Upper lobe of left lung (tissue), 6 donors: ENCODE measurements around the gene ACD. TPM values are rescaled to one million over a fixed set of nuclear protein-coding genes. Genes with fewer than 3 reads are reported as not detected.
"Not testable (repeated sequence)": the region's sequence is repeated elsewhere in the genome, so short reads cannot be mapped to it uniquely, and the experiment has no call there.

ENCODE experiments used
- ATAC-seq, 2 donors: fragments of 200-7000 bp; cut with Tn5 transposase; one replicate each; pipeline ENCODE4 v1.9.1; 2022; ENCODE audit warnings: mild to moderate bottlenecking in 2 of 2, moderate library complexity in 2 of 2; ENCODE audit not compliant: low FRiP score in 2 of 2
- DNase-seq, 2 donors: peaks; one replicate each; pipeline ENCODE4 v3.0.0-alpha.2; 2019 to 2020
- H3K27ac ChIP-seq, 4 donors: fragments of 200-600 bp; sonication (generic); one replicate each; pipeline ENCODE4 v1.5.1; 2016 to 2019
- H3K27me3 ChIP-seq, 4 donors: fragments of 200-600 bp; sonication (generic); one replicate each; pipeline ENCODE4 v1.5.1; 2017 to 2019
- H3K36me3 ChIP-seq, 4 donors: fragments of 200-600 bp; sonication (generic); one replicate each; pipeline ENCODE4 v1.5.1; 2016 to 2019
- H3K4me1 ChIP-seq, 4 donors: fragments of 200-600 bp; sonication (generic); one replicate each; pipeline ENCODE4 v1.5.1; 2018 to 2019
- H3K4me3 ChIP-seq, 4 donors: fragments of 200-600 bp; sonication (generic); one replicate each; pipeline ENCODE4 v1.5.1; 2017 to 2019; ENCODE audit warnings: mild to moderate bottlenecking in 2 of 4, moderate library complexity in 1 of 4
- H3K9me3 ChIP-seq, 4 donors: fragments of 200-600 bp; sonication (generic); one replicate each; pipeline ENCODE4 v1.5.1; 2018 to 2019
- EP300 ChIP-seq, 4 donors: sonication (generic); formaldehyde crosslinking; IDR thresholded peaks; one replicate each; pipeline ENCODE4 v1.5.1; 2017; ENCODE audit warnings: antibody characterized with exemption in 4 of 4, control low read depth in 2 of 4
- POLR2A ChIP-seq, 4 donors: fragments of 450-650 bp; IDR thresholded peaks; one replicate each; pipeline ENCODE4 v1.5.1; 2016 to 2017; ENCODE audit warnings: antibody characterized with exemption in 4 of 4, mild to moderate bottlenecking in 2 of 4
- POLR2AphosphoS5 ChIP-seq, 2 donors: sonication (generic); formaldehyde crosslinking; IDR thresholded peaks; one replicate each; pipeline ENCODE4 v1.5.1; 2017; ENCODE audit warnings: antibody characterized with exemption in 2 of 2
- WGBS, 2 donors: methylation state at CpG; one replicate each; pipeline ENCODE4 v1.1.5; 2017 to 2018; 5-methylcytosine and 5-hydroxymethylcytosine counted together
- total RNA-seq, 6 donors: library from RNA; depleted of rRNA in 4 of 6; stranded (reverse); fragments of >200 nt in 4 of 6; gene quantifications; one replicate each; pipeline versions ENCODE4 v1.1.0 to v1.2.1, GENCODE V29; 2016 to 2021
- TF ChIP-seq, protein P1 (sequence below), 6 experiments: fragments of 450-650 bp in 4 of 6; fragments of 200-600 bp in 2 of 6; sonication (generic) in 2 of 6; IDR thresholded peaks; one replicate each; pipeline ENCODE4 v1.5.1; 2016 to 2019; ENCODE audit warnings: antibody characterized with exemption in 6 of 6
- donor health status: DM: no; HTN: no; CAD: no; lungs with moderate emphysema.
- donor health status: DM: no; HTN: yes; CAD: no; lungs with severe emphysema.

The ACD gene
- total RNA-seq, 6 donors from 2014 or later: 15.8 to 25.1 (median 18.8) TPM

DNA sequence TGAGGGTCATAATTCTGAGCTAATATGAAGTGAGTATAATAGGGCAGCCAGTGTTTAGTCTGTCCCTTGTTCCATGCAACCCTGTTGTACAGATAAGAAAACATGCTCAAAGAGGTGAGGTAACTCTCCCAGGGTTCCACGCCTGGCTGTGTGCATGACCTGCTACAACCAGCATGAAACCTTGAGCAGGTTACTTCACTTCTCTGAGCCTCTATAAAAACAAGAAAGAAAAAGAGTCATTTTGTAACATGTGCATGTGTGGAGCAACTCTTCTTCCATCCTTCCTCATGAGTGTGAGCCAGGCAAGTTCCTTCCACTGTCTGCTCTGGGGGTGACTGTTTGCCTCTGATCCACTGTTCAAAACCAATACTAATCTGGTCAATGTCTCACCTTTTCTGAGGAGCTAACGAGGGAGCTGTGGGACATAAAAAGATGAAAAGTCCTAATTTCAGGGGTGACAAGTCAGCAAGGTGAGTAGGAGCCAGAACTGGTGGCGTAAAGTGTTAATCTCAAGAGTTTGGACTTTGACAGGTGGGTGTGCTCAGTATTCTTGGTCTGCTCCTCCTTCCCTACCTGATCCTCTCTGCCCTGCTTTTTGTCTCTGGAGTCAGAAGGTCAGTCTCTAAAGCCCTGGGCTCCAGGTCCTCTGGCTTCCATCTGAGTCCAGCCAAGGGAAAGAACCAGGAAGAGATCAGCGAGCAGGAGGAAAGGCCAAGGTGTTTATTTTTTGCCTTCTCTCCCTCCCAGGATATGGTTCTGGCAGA lies 37.5 kb upstream of the ACD start:
- Histone ChIP-seq H3K9me3 (peaks cover 0 to 3% (median 0%) of the 10 kb centered on the region in 4 donors), H3K27ac (peak overlapping the region in 1 of 4 donors; percentile 25), H3K36me3 (peaks cover 0 to 5% (median 0%) of the 10 kb centered on the region in 4 donors), H3K4me3 (no peak overlapping the region), H3K27me3 (no peaks in the 10 kb centered on the region), H3K4me1 (no peaks in the 10 kb centered on the region)
- ATAC-seq: no peak
- 78 to 86% methylated on average over 4 of the region's 4 CpGs for WGBS, 2 donors
- TF ChIP-seq POLR2AphosphoS5 (IDR thresholded peaks at IDR 0.05): no peak
- DNase-seq: no peak

DNA sequence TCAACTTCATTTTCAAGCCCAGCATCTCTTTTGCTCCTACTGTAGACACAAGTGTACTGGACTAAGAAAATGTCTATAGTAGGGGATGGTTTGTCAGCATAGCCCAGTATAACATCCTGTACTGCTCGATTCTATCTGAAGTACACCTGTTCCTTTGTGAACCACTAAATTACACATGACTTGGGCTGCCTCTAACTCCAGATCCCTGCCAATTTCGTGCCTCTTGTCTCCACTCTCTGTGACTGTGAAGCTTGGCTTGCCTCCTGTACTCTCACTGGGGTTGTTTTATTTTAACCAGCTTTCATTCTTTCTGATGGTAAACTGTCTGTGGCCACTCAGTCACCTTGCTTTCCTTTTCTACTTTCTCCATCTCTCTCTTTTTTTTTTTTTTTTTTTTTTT lies 34.6 kb upstream of the ACD start:
- TF ChIP-seq POLR2AphosphoS5 (IDR thresholded peaks at IDR 0.05) (no peak), POLR2A (IDR thresholded peaks at IDR 0.05) (no peak), EP300 (IDR thresholded peaks at IDR 0.05) (no peak)
- TF ChIP-seq, protein P1, sequence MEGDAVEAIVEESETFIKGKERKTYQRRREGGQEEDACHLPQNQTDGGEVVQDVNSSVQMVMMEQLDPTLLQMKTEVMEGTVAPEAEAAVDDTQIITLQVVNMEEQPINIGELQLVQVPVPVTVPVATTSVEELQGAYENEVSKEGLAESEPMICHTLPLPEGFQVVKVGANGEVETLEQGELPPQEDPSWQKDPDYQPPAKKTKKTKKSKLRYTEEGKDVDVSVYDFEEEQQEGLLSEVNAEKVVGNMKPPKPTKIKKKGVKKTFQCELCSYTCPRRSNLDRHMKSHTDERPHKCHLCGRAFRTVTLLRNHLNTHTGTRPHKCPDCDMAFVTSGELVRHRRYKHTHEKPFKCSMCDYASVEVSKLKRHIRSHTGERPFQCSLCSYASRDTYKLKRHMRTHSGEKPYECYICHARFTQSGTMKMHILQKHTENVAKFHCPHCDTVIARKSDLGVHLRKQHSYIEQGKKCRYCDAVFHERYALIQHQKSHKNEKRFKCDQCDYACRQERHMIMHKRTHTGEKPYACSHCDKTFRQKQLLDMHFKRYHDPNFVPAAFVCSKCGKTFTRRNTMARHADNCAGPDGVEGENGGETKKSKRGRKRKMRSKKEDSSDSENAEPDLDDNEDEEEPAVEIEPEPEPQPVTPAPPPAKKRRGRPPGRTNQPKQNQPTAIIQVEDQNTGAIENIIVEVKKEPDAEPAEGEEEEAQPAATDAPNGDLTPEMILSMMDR (IDR thresholded peaks at IDR 0.05): no peak

DNA sequence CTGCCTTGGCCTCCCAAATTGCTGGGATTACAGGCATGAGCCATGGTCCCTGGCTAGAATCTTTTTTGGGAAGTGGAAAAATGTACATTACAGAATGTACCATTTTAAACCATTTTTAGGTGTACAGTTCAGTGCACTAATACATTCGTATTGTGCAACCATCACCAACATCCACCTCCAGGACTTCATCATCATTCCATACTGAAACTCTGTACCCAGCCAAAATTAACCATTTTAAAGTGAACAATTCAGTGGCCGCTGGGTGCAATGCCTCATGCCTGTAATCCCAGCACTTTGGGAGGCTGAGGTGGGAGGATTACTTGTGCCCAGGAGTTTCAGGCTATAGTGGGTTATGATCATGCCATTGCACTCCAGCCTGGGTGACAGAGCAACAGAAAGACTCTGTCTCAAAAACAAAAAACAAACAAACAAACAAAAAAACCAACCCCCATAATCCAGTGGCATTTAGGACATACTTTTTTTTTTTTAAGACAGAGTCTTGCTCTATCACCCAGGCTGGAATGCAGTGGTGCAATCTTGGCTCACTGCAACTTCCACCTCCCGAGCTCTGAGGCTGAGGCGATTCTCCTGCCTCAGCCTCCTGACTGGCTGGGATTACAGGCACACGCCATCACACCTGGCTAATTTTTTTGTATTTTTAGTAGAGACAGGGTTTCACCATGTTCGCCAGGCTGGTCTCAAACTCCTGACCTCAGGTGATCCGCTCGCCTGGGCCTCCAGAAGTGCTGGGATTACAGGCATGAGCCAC lies 33.6 kb upstream of the ACD start:
- not testable (repeated sequence) for ATAC-seq, H3K27me3 ChIP-seq, H3K9me3 ChIP-seq, H3K4me3 ChIP-seq, H3K36me3 ChIP-seq, DNase-seq, H3K4me1 ChIP-seq, H3K27ac ChIP-seq
- 84 to 89% methylated on average over 8 of the region's 8 CpGs for WGBS, 2 donors

More for the DNA sequence above, 34.6 kb upstream of the ACD start:
- Histone ChIP-seq H3K27ac (no peak overlapping the region), H3K9me3 (peaks cover 0 to 3% (median 0%) of the 10 kb centered on the region in 4 donors), H3K27me3 (no peaks in the 10 kb centered on the region), H3K4me3 (no peak overlapping the region), H3K36me3 (peaks cover 0 to 5% (median 0%) of the 10 kb centered on the region in 4 donors), H3K4me1 (no peaks in the 10 kb centered on the region)
- WGBS, 2 donors: 52 to 55% methylated on average over 2 of the region's 2 CpGs
- no peak for ATAC-seq
- no peak for DNase-seq

DNA sequence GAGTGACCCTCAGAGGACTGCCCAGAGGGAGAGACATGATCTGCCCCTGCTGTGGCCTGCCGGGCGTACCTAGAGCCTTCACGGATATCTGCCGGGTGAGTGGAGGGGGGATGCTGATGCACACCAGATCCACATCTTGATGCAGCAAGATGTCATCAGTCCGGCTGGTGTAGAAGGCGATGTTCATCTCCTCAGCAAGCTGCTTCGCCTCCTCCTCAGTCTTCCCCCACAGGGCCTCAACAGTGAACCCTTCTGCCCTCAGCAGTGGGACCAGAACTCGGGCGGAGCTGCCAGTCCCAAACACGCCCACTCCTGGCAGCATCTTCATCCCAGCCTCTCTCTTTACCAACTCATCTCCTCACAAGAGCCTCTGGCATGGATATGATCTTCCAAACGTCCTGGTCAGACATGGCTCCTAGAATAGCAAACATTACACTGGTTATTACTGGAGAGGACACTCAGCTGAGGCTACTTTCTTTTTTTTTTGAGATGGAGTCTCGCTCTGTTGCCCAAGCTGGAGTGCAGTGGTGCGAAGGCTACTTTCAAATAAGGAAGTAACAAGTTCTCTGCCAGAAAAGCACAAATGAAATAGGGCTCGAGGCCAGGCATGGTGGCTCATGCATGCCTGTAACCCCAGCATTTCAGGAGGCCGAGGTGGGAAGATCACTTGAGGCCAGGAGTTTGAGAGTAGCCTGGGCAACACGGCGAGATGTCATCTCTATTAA lies 25.5 kb upstream of the ACD start:
- Histone ChIP-seq H3K9me3 (no peaks in the 10 kb centered on the region), H3K27ac (peak overlapping the region; percentile 60 to 90 (median 72)), H3K27me3 (no peaks in the 10 kb centered on the region), H3K36me3 (peaks cover 2 to 25% (median 5%) of the 10 kb centered on the region in 4 donors), H3K4me3 (no peak overlapping the region), H3K4me1 (peaks cover 13 to 28% (median 19%) of the 10 kb centered on the region in 4 donors)
- peak in 1 of 2 donors; percentile 56 for ATAC-seq
- 83 to 86% methylated on average over 15 to 17 of the region's 17 CpGs for WGBS, 2 donors
- TF ChIP-seq POLR2AphosphoS5 (IDR thresholded peaks at IDR 0.05) (no peak), EP300 (IDR thresholded peaks at IDR 0.05) (no peak), POLR2A (IDR thresholded peaks at IDR 0.05) (no peak)
- TF ChIP-seq, protein P1 (IDR thresholded peaks at IDR 0.05): no peak
- DNase-seq: peak in 1 of 2 donors; percentile 29

DNA sequence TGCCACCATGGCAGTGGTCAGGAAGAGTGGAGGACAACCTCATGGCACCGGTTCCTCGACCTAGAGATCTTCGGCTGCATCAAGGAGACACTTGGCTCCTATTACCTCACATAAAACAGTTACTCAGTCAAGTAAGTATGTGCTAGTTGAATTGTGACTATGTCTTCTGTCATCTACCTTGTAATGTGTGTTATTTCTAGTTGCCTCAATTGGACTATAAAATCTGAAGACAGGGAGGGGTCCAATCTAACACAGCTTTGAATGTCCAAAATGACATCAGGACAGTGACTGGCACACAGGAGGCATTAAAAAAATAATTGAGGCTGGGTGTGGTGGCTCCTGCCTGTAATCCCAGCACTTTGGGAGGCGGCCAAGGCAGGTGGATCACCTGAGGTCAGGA lies 23.7 kb upstream of the ACD start:
- Histone ChIP-seq H3K4me3 (no peak overlapping the region), H3K27ac (peak overlapping the region in 3 of 4 donors; percentile 60 to 90 (median 77)), H3K36me3 (peaks cover 2 to 29% (median 5%) of the 10 kb centered on the region in 4 donors), H3K27me3 (no peaks in the 10 kb centered on the region), H3K4me1 (peaks cover 13 to 28% (median 19%) of the 10 kb centered on the region in 4 donors), H3K9me3 (no peaks in the 10 kb centered on the region)
- no peak for TF ChIP-seq EP300 (IDR thresholded peaks at IDR 0.05)
- TF ChIP-seq, protein P1 (IDR thresholded peaks at IDR 0.05): no peak
- no peak for ATAC-seq
- DNase-seq: no peak
- WGBS, 2 donors: 92 to 100% methylated on average over 3 to 4 of the region's 4 CpGs
